ENCODE measurements around the gene MYBPC3.

Gene MYBPC3

DNA sequence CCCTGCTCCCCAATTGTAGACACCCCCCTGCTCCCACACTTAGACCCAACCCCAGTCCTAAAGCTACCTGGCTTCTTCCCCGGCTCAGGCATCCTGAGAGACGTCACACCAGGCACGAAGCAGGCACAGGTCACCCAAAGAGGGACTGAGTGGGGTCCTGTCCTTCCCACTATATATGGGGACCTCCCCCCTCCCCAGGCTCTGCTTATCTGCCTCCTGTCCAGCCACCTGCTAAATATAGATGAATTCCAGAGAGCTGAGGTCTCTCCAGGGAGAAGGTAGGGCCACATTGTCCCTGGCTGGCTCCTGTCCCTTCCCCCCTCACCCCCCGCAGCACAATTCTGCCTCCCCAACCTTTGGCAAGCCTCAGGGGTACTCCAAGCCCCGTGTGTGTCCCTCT is at the start of gene MYBPC3:
MYBPC3 (minus strand) TSS at position 147 of the 400 bp plus-strand sequence; CDS start at position 92, 55 bp downstream.
- DNase-seq (ENCODE audit: low spot score) = no peak

DNA sequence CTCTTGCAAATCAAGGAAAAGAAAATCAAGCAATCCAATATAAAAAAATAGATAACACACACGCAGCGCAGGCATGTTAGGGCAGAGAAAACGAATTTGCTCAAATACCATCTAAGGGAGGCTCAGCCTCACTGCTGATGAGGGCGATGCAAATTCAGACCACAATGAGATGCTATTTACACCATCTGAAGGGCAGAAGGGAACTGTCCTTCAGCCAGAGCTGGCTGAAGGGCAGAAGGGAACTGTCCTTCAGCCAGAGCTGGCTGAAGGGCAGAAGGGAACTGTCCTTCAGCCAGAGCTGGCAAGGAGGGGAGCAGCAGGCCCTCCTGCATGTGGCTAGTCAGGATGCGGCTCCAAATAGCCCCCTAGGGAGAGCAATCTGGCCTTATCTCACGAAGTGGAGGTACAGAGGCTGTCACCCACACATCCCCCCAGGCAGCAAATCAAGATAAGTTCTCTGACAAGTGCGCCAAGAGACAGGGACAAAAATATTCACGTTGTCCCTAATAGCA is 48.3 kb upstream of the MYBPC3 start:
- DNase-seq (ENCODE audit: low spot score) = no peak

DNA sequence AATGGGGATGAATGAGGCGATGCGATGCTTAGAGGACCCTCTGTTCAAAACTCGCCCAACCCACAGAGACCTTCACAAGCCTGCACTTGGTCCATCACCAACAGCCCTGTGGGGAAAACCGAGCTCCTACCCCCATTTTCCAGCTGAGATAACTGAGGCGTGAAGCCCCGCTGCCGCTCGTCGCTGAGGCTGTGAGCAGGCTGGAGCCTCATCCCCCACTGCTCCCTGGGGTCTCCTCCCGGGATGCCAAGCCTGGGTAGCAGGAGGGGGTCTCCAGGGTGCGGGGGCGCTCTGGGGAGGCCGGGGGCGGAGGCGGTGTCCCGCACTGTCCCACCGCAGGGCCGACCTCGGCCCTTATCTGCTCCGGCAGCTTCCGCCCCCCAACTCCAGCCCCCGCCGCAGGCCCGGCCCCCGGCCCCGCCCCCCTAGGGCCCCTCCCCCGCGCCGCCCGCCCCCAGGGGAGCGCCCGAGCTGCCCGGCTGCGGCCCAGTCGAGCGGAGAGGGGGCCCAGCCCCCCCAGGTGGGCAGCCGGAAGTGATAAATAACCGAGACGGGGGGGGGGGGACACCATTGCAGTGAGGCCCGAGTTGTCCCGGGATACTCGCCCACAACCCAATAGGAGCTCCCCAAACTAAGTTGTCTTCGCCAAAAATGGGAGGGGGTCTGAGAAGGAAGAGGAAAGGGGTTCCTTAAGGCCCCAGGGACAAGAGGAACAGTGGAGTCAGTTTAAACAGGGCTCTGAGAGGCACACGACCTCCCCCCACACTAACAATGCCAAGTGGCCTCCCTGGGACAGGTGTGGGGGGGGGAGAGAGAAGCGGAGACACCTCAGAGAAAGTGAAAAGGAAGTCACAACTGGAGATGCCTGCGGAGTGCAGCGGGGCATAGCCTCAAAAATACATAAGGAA is 47.6 kb upstream of the MYBPC3 start:
- DNase-seq (ENCODE audit: low spot score) = peak; percentile 88

DNA sequence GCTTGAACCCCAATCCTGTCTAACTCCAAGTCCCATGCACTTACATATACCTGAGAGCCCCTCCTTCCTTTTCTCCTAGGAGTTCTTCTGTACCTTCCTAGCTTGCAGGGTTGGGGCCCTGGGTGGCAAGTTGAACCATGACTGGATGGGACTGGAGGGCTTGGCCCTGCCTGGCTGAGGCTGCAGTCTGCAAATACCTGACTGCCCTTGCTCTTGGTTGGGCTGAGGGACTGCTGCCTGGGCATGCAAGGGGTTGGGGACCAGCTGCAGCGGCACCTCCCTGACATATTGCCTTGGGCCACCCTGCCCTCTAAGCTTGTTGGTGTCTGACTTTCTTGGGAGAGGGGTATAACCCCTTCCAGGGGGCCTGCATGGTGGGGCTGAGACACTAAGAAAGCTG is 46.0 kb upstream of the MYBPC3 start:
- no peak for DNase-seq (ENCODE audit: low spot score)

DNA sequence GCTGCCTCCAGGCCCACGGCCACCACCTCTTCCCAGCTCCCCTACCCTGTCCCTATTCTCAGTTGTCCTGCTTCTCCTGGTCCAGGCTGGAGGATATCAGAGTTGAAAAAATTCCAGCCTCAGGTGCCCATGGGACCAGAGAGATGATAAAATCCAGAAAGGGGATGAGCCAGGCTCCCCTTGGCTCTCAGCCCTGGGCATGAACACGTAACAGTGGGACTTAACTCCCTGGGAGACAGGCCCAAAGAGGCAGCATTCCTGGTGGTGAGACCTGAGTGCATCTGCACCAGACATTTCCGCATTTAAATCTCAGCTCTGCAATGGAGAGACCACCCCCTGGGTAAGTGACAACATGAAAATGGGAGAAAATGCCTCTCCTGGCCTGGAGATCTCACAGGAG is 45.5 kb upstream of the MYBPC3 start:
- no peak for DNase-seq (ENCODE audit: low spot score)

DNA sequence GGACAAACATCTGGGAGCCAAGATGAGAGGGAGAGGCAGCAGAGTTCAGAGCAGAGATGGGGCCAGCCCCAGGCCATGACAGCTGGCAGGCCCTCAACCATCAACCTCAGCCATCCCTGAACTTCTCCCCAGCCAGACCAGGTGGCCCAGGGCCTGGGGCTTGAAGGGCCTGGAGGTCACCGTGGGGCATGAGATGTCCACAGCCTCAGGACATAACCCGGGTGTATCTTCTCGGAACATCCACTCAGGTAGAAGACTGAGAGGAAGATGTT is 43.5 kb upstream of the MYBPC3 start:
- DNase-seq (ENCODE audit: low spot score) = peak; percentile 3

DNA sequence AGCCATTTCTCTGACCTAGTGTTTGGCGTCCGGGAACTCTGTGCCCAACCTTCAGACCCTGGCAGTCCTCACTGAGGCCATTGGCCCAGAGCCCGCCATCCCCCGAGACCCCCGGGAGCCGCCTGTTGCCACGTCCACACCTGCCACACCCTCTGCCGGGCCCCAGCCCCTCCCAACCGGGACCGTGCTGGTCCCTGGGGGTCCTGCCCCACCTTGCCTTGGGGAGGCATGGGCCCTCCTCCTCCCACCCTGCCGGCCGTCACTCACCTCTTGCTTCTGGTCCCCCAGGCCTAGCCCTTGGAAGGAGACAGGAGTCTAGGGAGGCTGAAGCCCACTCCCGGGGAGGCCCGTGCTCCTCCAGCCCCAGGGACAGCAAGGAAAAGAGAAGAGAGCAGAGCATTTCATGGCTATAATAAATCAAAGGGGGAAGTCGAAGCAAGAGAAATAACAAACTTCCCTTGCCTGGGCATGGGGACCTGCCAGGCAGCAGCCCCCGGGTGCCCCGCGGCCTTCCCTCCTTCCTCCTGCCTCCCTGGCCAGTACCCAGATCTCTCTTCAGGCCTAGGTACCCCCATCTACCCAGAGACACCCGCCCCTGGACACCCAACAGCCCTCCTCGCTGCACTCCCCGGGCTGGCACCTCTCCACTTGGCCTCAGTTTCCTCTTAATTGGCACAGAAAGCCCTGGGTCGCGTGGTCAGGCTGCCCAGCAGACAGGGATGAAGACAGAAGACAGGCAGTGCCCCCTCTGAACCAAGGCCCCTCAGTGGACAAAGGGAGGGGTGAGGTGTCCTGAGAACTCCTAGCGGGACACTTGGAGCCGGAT is 42.9 kb upstream of the MYBPC3 start:
- peak; percentile 6 for DNase-seq (ENCODE audit: low spot score)

DNA sequence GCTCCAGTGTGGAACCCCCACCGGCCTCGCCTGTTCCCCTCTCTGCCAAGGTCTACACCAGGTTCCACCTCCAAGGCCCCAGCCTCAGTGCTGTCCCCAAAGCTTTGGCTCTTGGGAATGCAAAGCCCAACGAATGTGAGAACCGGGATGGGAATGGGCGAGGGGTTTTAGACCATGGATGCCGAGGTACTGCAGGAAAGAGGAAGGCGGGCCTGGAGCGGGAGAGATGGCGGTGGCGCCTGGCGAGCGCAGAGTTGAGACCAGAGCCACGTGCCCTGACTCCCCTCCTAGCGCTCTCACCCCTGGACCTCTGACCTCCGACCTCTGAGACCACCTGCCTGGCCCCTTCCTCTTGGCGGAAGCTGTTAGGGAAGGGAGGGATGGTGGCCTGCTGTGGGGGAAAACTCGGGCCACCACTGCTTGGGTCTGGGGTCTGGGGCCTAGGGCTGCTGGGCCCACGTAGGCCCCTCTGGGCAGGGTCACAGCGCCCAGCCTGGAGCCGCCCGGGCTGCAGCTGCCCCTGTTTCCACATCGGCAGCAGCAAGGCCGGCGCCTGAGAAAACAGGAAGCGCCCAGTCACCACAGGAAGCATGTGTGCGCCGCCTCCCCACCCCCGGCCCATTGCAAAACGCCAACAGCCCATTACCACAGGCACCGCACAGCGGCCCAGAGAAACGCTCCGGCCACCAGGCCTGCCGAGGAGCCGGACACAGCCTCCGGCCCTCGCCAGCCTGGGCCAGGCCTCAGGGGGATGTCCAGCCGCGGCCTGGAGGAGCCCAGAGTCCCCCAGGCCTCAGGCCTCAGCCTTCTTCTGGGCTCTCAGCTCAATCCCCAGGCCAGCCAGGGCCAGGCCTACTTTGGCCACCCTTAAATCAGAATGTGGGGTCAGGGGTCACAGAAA is 42.1 kb upstream of the MYBPC3 start:
- DNase-seq (ENCODE audit: low spot score) = peak; percentile 23

DNA sequence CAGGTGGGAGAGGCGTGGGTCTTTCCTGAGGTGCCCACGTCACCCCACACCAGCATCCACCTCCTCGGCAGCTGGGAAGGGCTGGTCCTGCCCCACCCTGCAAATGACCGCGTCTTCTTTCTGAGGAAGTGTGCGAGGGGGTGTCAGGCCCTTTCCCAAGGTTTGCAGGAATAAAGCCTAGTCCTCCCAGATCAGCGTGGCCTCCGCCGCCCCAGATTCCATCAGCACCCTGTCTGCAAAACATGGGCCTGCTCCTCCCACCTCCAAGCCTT is 41.5 kb upstream of the MYBPC3 start:
- DNase-seq (ENCODE audit: low spot score) = peak; percentile 11

DNA sequence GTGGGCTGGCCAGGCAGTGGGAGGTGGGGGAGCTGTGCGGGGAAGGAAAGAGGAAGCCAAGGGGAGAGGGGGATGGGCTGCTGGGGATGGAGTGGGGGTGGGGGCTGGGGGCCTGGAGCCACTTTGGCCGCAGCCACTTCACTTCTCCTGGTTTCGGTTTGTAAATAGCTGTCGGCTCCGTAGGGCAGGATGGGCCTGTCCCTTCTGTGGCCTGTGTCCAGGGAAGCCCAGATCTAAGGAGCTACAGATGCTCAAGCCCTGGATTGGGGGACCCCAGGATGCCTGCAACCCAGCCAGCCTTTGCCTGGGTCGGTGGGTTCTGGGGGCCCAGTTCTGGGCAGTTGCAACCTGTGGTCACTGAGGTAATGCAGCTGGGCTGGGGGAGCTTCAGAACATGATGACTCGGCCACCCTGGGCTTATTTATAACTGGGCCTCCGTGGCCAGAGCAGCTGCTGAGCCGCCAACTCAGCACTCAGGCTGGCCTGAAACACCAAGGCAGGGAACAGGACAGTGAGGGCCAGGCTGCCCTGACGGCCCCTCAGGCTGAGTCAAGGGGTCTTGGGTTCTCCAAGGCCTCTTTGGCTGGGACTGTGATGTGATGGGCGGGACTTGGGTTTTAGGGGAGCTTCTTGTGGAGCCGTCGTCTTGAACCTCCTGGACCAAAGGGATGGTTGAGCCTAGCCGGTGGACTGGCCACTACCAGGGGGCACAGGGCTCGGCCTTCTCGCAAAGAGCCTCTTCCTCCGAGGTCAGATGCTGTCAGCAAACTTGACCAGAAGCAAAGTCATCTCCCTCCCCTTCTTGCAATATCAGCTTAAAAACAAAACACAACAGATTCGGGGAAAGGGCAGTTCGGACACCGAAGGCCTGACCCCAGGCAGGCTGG is 40.9 kb upstream of the MYBPC3 start:
- peak; percentile 35 for DNase-seq (ENCODE audit: low spot score)

DNA sequence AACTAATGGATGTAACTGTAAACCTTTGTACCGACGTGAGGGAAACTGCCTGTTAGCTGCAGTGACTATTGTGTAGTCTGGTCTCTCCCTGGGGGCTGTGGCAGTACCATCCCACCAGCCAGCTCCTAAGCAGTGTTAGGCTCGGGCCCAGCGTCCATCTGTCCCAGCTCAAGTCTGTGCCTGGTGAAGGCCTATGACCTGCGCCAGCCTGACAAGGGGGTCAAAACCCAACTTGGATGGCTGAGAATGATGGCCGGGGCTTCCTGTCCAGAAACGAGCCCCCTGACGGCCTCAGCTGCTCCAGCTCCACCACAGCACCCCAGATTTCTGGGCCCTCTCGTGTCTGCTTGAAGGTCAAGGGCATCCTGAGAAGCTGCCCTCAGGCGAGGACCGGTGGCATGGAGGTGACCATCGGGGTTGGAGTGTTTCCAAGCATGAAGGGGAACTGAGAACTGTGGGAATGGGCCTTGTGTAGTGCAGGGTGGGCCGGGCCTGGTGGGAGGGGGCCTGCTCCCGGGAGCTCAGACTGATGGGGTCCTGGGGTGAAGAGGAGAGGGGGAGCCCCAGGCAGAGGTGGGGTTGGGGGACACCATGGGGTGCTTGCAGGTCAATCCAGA is 40.2 kb upstream of the MYBPC3 start:
- peak; percentile 4 for DNase-seq (ENCODE audit: low spot score)

DNA sequence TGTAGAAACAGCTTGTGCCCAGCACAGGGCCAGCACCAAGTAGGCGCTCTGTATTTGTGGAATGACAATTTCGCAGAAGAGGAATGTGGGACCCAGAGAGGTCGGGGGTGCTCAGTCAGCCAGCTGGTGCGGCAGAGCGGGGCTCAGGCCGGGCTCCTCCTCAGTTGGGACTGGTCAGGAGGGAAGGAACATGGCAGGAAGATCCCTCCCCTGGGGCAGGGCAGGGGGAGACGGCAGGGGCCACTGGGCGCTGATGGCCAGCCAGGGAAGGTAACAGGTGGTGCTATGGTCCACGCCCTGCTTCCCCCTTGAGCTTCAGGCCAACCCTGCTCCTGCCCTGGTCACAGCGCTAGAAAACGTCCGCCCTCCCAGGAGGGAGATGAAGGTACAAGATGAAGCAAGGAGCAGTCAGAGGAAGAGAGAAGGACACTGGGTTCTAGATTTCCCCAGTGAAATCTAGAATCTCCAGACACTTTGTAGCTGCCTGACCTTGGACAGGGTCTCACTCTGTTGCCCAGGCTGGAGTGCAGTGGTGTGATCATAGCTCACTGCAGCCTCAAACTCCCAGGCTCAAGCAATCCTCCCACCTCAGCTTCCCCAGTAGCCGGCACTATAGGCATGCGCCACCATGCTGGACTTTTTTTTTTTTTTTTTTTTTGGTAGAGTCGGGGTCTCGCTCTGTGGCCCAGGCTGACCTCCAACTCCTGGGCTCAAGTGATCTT is 39.4 kb upstream of the MYBPC3 start:
- DNase-seq (ENCODE audit: low spot score) = no peak

DNA sequence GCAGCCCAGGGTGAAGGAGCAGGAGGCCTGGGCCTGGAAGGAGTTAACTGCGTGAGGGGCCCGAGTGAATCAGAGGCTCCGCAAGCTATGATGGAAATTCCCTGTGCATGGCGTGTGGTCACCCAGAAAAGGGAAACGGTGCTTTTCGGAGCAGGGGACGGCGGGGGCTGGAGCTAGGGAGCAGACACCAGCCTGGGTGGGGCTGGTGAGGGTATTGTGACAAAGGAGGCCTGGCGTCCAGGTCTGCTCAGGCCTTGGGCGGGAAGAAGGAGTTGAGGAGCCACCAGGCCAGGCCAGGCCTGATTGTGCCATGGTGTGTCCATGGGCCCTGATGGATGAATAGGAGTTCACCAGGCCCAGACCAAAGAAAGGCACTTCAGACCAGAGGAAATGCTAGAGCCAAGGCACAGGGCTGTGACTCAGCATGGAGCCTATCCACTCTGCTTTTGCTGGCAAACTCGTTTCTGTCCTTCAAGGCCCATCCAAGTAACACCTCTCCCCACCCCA is 38.6 kb upstream of the MYBPC3 start:
- DNase-seq (ENCODE audit: low spot score) = no peak

DNA sequence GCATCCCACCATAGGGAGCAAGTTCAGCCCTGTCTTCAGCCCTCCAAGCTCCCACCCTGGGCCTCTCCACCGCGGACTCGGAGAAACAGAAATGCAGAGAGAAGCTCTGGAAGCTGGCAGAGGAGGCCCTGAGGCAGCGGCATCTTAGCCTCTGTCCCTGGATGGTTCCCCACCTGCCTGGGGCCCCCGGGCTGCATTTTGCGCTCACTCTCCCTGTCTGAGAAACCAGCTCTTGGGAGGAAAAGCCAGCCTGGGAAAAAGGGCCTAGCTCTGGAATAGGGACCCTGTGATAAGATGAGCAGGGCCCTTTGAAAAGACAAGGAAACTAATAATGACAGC is 37.9 kb upstream of the MYBPC3 start:
- peak; percentile 2 for DNase-seq (ENCODE audit: low spot score)

DNA sequence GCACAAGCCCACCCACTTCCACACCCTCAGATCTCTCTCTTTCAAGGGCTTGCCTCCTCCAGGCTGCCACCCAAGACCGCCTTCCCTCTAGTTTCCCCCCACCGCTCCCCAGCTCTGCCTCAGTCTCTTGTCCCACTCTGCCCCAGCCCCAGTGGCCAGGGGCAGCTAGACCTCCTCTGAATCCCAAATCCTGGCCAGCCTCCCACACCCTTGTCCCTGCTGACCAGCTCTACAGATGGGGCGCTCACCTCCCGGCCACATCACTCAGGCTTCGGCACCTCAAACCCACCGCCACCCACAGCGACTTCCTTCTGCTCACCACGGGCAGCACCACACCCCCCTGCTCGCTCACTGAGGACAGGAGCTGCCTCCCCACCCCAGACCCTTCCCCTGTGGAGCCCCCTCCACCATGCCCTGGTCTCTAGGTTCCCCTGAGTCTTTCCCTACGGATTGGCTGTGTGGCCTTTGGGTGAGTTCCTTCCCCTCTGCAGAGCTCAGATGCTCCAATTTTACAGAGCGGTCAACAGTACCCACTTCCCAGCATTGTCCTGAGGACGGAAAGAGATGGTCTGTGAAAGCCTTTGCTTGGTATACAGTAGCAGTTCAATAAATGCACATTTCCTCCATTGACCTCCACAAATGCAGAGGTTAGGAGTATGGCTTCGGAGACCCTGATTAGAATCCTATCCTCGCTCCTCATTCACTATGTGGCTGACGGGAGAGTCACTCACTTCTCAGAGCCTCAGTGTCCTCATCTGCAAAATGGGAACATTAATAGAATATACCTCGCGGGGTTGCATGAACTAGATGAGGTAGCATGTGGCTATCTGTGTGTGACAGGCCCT is 37.3 kb upstream of the MYBPC3 start:
- DNase-seq (ENCODE audit: low spot score) = peak; percentile 6

DNA sequence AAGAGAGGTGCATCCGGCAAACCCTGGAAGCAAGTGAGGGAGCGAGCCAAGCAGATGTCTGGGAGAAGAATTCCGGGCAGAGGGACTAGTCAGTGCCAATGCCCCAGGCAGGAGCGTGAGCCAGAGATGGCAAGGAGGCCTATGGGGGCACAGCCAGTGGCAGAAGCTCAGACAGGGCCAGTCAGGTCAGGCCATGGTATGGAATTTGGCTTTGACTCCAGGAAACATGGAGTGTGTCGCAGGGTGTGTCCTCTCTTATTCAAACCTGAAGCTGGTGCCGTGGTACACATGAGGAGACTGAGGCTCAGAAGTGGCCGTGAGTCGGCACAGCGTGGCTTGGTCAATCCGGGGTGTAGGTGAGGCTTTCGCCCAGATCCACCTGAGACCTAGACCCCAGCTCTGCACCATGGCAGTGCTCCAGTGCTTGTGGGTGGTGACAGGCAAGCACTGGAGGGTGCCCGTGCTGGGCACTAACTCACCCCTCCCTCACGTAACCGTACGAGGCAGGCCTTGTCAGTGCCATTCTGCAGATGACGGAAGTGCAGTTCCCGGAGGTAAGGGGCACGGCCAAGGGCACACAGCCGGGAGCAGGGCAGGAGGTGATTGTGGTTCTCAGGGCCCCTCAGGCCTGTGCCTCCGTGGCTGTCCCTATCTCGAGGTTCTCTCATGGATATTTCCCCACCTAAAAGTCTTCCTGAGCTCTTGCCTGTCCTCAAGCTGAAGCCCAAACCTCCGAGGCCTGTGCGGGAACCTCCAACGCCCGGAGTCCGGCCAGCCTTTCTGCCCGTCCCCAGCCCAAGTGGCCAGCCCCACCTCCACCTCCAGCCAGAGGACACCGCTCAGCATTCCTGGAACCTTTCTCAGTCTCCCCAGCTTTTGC is 36.4 kb upstream of the MYBPC3 start:
- DNase-seq (ENCODE audit: low spot score) = peak; percentile 5

DNA sequence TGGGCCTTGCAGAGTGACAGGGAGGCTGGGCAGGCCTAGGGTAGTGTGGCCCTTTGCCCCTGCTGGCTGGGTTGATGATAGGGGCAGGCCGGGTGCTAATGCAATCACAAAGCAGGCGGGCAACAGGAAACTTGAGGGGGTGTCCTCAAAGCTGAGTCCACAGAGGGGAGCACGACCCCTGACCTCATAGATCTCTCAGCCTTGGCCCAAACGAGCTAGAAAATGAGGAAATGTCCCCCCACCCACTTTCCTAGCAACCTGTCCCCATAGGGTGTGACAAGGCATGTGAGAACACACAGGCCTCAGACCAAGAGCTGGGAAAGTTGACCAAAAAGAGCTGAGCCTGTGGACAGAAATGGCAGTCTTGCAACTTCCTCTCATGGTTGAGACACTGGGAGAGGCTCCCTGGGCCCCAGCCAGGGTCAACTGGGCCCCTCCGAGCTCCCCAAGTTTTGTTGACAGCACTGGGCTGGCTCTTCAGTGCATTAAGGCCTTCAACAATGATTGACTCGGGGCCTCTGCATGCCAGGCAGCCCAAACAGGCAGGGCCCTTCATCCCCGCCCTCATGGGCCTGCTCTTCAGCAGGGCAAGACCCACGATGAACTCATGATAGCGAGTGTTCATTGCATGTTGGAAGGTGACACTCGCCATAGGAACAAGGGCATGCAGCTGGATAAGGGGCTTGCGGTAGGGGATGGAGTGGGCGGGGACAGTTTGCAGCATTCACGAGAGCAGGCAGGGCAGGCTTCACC is 35.6 kb upstream of the MYBPC3 start:
- peak; percentile 4 for DNase-seq (ENCODE audit: low spot score)
